Gastrocnemius medialis (tissue), 4 donors: Measurements from ENCODE around the gene ARID3B. TPM values are rescaled to one million over a fixed set of nuclear protein-coding genes. Genes with fewer than 3 reads are reported as not detected.

ENCODE experiments used
- ATAC-seq, 2 donors: fragments of 150-250 bp; one replicate each; pipeline ENCODE4 v1.9.1; 2016
- DNase-seq, 2 donors: peaks; one replicate each; pipeline ENCODE4 v3.0.0-alpha.2; 2019
- H3K27ac ChIP-seq, 4 donors: fragments of 200-600 bp; sonication (generic); 1 replicate in 1 of 4; 2 replicates in 3 of 4; pipeline ENCODE4 v1.5.1; 2016 to 2018; ENCODE audit warnings: mild to moderate bottlenecking in 2 of 4, moderate library complexity in 1 of 4
- H3K27me3 ChIP-seq, 3 donors: fragments of 200-600 bp; sonication (generic) in 2 of 3; 1 replicate in 1 of 3; 2 replicates in 2 of 3; pipeline versions ENCODE4 v1.5.1 to v1.6.0; 2016 to 2019; ENCODE audit warnings: mild to moderate bottlenecking in 1 of 3, moderate library complexity in 1 of 3
- H3K36me3 ChIP-seq, 2 donors: fragments of 200-600 bp; sonication (generic) in 1 of 2; one replicate each; pipeline ENCODE4 v1.5.1; 2017 to 2018
- H3K4me1 ChIP-seq, 2 donors: fragments of 200-600 bp; sonication (generic) in 1 of 2; one replicate each; pipeline ENCODE4 v1.5.1; 2016 to 2017; ENCODE audit warnings: mild to moderate bottlenecking in 2 of 2
- H3K4me3 ChIP-seq, 4 donors: fragments of 200-600 bp; sonication (generic) in 3 of 4; 1 replicate in 1 of 4; 2 replicates in 3 of 4; pipeline ENCODE4 v1.5.1; 2016 to 2019; ENCODE audit warnings: mild to moderate bottlenecking in 2 of 4
- H3K9me3 ChIP-seq, 3 donors: fragments of 200-600 bp; sonication (generic) in 2 of 3; 1 replicate in 1 of 3; 2 replicates in 2 of 3; pipeline ENCODE4 v1.5.1; 2016 to 2019
- CTCF ChIP-seq, 5 experiments: fragments of 450-650 bp in 3 of 5; fragments of 200-600 bp in 2 of 5; sonication (generic) in 2 of 5; IDR thresholded peaks in 4 of 5; conservative IDR thresholded peaks in 1 of 5; 1 replicate in 4 of 5; 2 replicates in 1 of 5; pipeline ENCODE4 v1.5.1; 2016 to 2019; ENCODE audit warnings: antibody characterized with exemption in 5 of 5, mild to moderate bottlenecking in 3 of 5, moderate library complexity in 3 of 5
- POLR2A ChIP-seq, 2 donors: fragments of 450-650 bp; IDR thresholded peaks; one replicate each; pipeline ENCODE4 v1.6.1; 2017; ENCODE audit warnings: antibody characterized with exemption in 2 of 2, mild to moderate bottlenecking in 2 of 2, moderate library complexity in 2 of 2
- in situ Hi-C, 4 donors: fragments of 200-750 bp; cut with MboI; loops; one replicate each; pipeline versions ENCODE4 v1.15.0 to v1.8.0; 2017; ENCODE audit warnings: low sequenced_read_pairs in 4 of 4
- intact Hi-C: fragments of 100-400 bp; cut with DNase I; formaldehyde crosslinking; loops from one replicate; pipeline ENCODE4 v1.15.1; 2023; ENCODE audit warnings: low total_unique reads
- total RNA-seq, 4 donors: library from RNA; depleted of rRNA; stranded (reverse); fragments of >200 nt; gene quantifications; one replicate each; pipeline versions ENCODE4 v1.1.0 to v1.2.3, GENCODE V29; 2016

ARID3B gene
- total RNA-seq, 4 donors from 2014 or later = 1.8 to 6.7 (median 4.6) TPM

- in situ Hi-C loops = loop anchor here in 2 of 4 donors (10.0 kb wide), 1 partner anchor 72 kb away; the partner anchor contains the start of gene CLK3 (in 2 of the 2)
These were observed 1.4 kb downstream of the ARID3B start for GRCh38 chr15:74542166-74543042.

GRCh38 chr15:74543043-74543422 is 2.0 kb downstream of the ARID3B start:
- ATAC-seq (no peak), DNase-seq (no peak)
- Histone ChIP-seq H3K27me3 (no peaks in the 10 kb centered on the region), H3K27ac (no peak overlapping the region), H3K36me3 (no peaks in the 10 kb centered on the region), H3K9me3 (no peaks in the 10 kb centered on the region), H3K4me1 (peaks cover 37 to 39% of the 10 kb centered on the region in 2 donors), H3K4me3 (no peak overlapping the region)
- in situ Hi-C loops = loop anchor here in 2 of 4 donors (10.0 kb wide), 1 partner anchor 72 kb away; the partner anchor contains the start of gene CLK3 (in 2 of the 2)
- intact Hi-C loops = loop anchor here (5.0 to 10.0 kb wide), 3 partner anchors 242 to 551 kb away; partner anchors contain the start of genes CSK, PML, PPCDC and STOML1
- TF ChIP-seq CTCF (IDR thresholded peaks at IDR 0.05 in 4 of 5, conservative IDR thresholded peaks at IDR 0.05 in 1 of 5) = no peak
- no peak for TF ChIP-seq POLR2A (IDR thresholded peaks at IDR 0.05)

More at GRCh38 chr15:74542166-74543042, 1.4 kb downstream of the ARID3B start:
- no peaks in the 10 kb centered on the region for H3K27me3 ChIP-seq
- H3K9me3 ChIP-seq = no peaks in the 10 kb centered on the region
- H3K36me3 ChIP-seq = no peaks in the 10 kb centered on the region
- DNase-seq (no peak), ATAC-seq (no peak)
- intact Hi-C loops = loop anchor here (5.0 to 10.0 kb wide), 3 partner anchors 242 to 550 kb away; partner anchors contain the start of genes CSK, PML, PPCDC and STOML1
- peaks cover 35 to 37% of the 10 kb centered on the region in 2 donors for H3K4me1 ChIP-seq
- peak overlapping the region in 2 of 4 donors; percentile 79 to 84 for H3K4me3 ChIP-seq
- TF ChIP-seq CTCF (IDR thresholded peaks at IDR 0.05 in 4 of 5, conservative IDR thresholded peaks at IDR 0.05 in 1 of 5) (no peak), POLR2A (IDR thresholded peaks at IDR 0.05) (no peak)
- H3K27ac ChIP-seq = peak overlapping the region in 3 of 4 donors; percentile 81 to 90 (median 86)

- in situ Hi-C loops = loop anchor here in 2 of 4 donors (10.0 kb wide), 1 partner anchor 71 kb away; the partner anchor contains the start of gene CLK3 (in 2 of the 2)
- no peaks in the 10 kb centered on the region for H3K27me3 ChIP-seq
- H3K36me3 ChIP-seq = no peaks in the 10 kb centered on the region
- TF ChIP-seq CTCF (IDR thresholded peaks at IDR 0.05 in 4 of 5, conservative IDR thresholded peaks at IDR 0.05 in 1 of 5) (no peak), POLR2A (IDR thresholded peaks at IDR 0.05) (no peak)
- H3K9me3 ChIP-seq = no peaks in the 10 kb centered on the region
- H3K4me3 ChIP-seq = no peak overlapping the region
- no peak overlapping the region for H3K27ac ChIP-seq
- DNase-seq (no peak), ATAC-seq (no peak)
- intact Hi-C loops = loop anchor here (5.0 to 10.0 kb wide), 3 partner anchors 241 to 551 kb away; partner anchors contain the start of genes CSK, PML, PPCDC and STOML1
- H3K4me1 ChIP-seq = peaks cover 37 to 43% of the 10 kb centered on the region in 2 donors
These were observed 2.6 kb downstream of the ARID3B start for GRCh38 chr15:74543583-74543982.

GRCh38 chr15:74545086-74545485 is 4.1 kb downstream of the ARID3B start:
- intact Hi-C loops = loop anchor here (10.0 kb wide), 1 partner anchor 240 kb away; the partner anchor contains the start of gene CSK
- TF ChIP-seq POLR2A (IDR thresholded peaks at IDR 0.05) (no peak), CTCF (IDR thresholded peaks at IDR 0.05 in 4 of 5, conservative IDR thresholded peaks at IDR 0.05 in 1 of 5) (no peak)
- no peak for DNase-seq
- no peak for ATAC-seq
- H3K36me3 ChIP-seq = no peaks in the 10 kb centered on the region
- peaks cover 29 to 38% of the 10 kb centered on the region in 2 donors for H3K4me1 ChIP-seq
- no peaks in the 10 kb centered on the region for H3K9me3 ChIP-seq
- no peak overlapping the region for H3K4me3 ChIP-seq
- no peaks in the 10 kb centered on the region for H3K27me3 ChIP-seq
- no peak overlapping the region for H3K27ac ChIP-seq
- in situ Hi-C loops = loop anchor here in 2 of 4 donors (10.0 kb wide), 1 partner anchor 70 kb away; the partner anchor contains the start of gene CLK3 (in 2 of the 2)
